ENCODE measurements around the gene FAM174C. TPM values are rescaled to one million over a fixed set of nuclear protein-coding genes. Genes with fewer than 3 reads are reported as not detected.

FAM174C gene
- total RNA-seq, 2 donors from 2014 or later: 48.0 to 63.9 TPM

- intact Hi-C loops (cut with DNase I): no loop called here
- ATAC-seq: no peak
- Histone ChIP-seq H3K36me3 (replicated peaks in 1 of 2; ENCODE audit: insufficient read depth in 1 of 2, low read depth in 2 of 2) (no peaks in the 10 kb centered on the region), H3K4me3 (no peak overlapping the region), H3K27ac (no peak overlapping the region), H3K4me1 (peaks cover 12% of the 10 kb centered on the region), H3K27me3 (peaks cover 0 to 44% of the 10 kb centered on the region in 2 donors), H3K9me3 (no peaks in the 10 kb centered on the region)
- peak in 1 of 4 donors; percentile 16 for DNase-seq
- no peak for TF ChIP-seq CTCF (IDR thresholded peaks at IDR 0.05)
- TF ChIP-seq POLR2A (IDR thresholded peaks at IDR 0.05): no peak
- WGBS, 2 donors: 8 to 17% methylated on average over 9 to 77 of the region's 82 CpGs
These were observed 20.1 kb downstream of the FAM174C start for GRCh38 chr19:1295169-1296012.

GRCh38 chr19:1296078-1296477, 20.7 kb downstream of the FAM174C start:
- TF ChIP-seq POLR2A (IDR thresholded peaks at IDR 0.05) (no peak), CTCF (IDR thresholded peaks at IDR 0.05) (no peak)
- Histone ChIP-seq H3K9me3 (no peaks in the 10 kb centered on the region), H3K4me1 (peaks cover 10% of the 10 kb centered on the region), H3K4me3 (no peak overlapping the region), H3K27ac (no peak overlapping the region), H3K36me3 (replicated peaks in 1 of 2; ENCODE audit: insufficient read depth in 1 of 2, low read depth in 2 of 2) (no peaks in the 10 kb centered on the region), H3K27me3 (peaks cover 0 to 37% of the 10 kb centered on the region in 2 donors)
- intact Hi-C loops (cut with DNase I): no loop called here
- 73 to 79% methylated on average over 10 to 13 of the region's 13 CpGs for WGBS, 2 donors
- ATAC-seq: no peak
- DNase-seq: no peak

- TF ChIP-seq CTCF (IDR thresholded peaks at IDR 0.05) (no peak), POLR2A (IDR thresholded peaks at IDR 0.05) (no peak)
- WGBS, 2 donors: 70 to 74% methylated on average over 9 to 24 of the region's 24 CpGs
- ATAC-seq (no peak), DNase-seq (no peak)
- Histone ChIP-seq H3K9me3 (no peaks in the 10 kb centered on the region), H3K4me1 (peaks cover 9% of the 10 kb centered on the region), H3K27ac (no peak overlapping the region), H3K27me3 (peaks cover 0 to 34% of the 10 kb centered on the region in 2 donors), H3K4me3 (no peak overlapping the region), H3K36me3 (replicated peaks in 1 of 2; ENCODE audit: insufficient read depth in 1 of 2, low read depth in 2 of 2) (no peaks in the 10 kb centered on the region)
- intact Hi-C loops (cut with DNase I): no loop called here
These were observed 21.4 kb downstream of the FAM174C start for GRCh38 chr19:1296575-1297271.

GRCh38 chr19:1298235-1298634, 22.9 kb downstream of the FAM174C start:
- Histone ChIP-seq H3K27ac (no peak overlapping the region), H3K4me3 (no peak overlapping the region), H3K9me3 (no peaks in the 10 kb centered on the region), H3K36me3 (replicated peaks in 1 of 2; ENCODE audit: insufficient read depth in 1 of 2, low read depth in 2 of 2) (no peaks in the 10 kb centered on the region), H3K4me1 (peaks cover 9% of the 10 kb centered on the region), H3K27me3 (peaks cover 0 to 20% of the 10 kb centered on the region in 2 donors)
- 70 to 86% methylated on average over 8 of the region's 8 CpGs for WGBS, 2 donors
- intact Hi-C loops (cut with DNase I): no loop called here
- no peak for ATAC-seq
- no peak for TF ChIP-seq CTCF (IDR thresholded peaks at IDR 0.05)
- TF ChIP-seq POLR2A (IDR thresholded peaks at IDR 0.05): no peak
- no peak for DNase-seq
